WTC11 (cell line): Measurements from ENCODE around the gene ZNF529. TPM values are rescaled to one million over a fixed set of nuclear protein-coding genes. Genes with fewer than 3 reads are reported as not detected.

Experiments used
- ATAC-seq: fragments of 200-7000 bp; cut with Tn5 transposase; 2 replicates; pipeline ENCODE4 v1.10.0; 2021; ENCODE audit warnings: mild to moderate bottlenecking, moderate library complexity
- CTCF ChIA-PET: fragments of 300-600 bp; sonication (Branson Sonifier 250); formaldehyde crosslinking; loops from one replicate; lab custom pipeline; 2021; ENCODE audit warnings: antibody characterized with exemption; lab: Charles Lee
- POLR2A ChIA-PET: fragments of 350-600 bp; sonication (Branson Sonifier 250); formaldehyde crosslinking; loops from one replicate; lab custom pipeline; 2021; ENCODE audit warnings: antibody characterized with exemption; lab: Charles Lee
- DNase-seq: peaks from one replicate; pipeline ENCODE4 v3.0.0; 2021; ENCODE audit warnings: low spot score
- H3K27ac Mint-ChIP-seq: 2 replicates; pipeline ENCODE4 v1.8.0; 2021; ENCODE audit warnings: mixed read lengths
- H3K27me3 Mint-ChIP-seq: 2 replicates; pipeline ENCODE4 v1.8.0; 2021; ENCODE audit warnings: low read depth, mild to moderate bottlenecking, moderate library complexity, mixed read lengths
- H3K36me3 Mint-ChIP-seq: 2 replicates; pipeline ENCODE4 v1.8.0; 2021; ENCODE audit warnings: mixed read lengths
- H3K4me1 Mint-ChIP-seq: 2 replicates; pipeline ENCODE4 v1.8.0; 2022; ENCODE audit warnings: mixed read lengths
- H3K4me3 Mint-ChIP-seq: 2 replicates; pipeline ENCODE4 v1.8.0; 2021; ENCODE audit warnings: mild to moderate bottlenecking, moderate library complexity, mixed read lengths
- H3K9me3 Mint-ChIP-seq: 2 replicates; pipeline ENCODE4 v1.8.0; 2021; ENCODE audit warnings: mixed read lengths
- AR ChIP-seq: fragments of 250-450 bp; sonication (Bioruptor Pico); IDR thresholded peaks from 2 replicates; pipeline ENCODE4 v1.9.0; 2021; ENCODE audit warnings: mild to moderate bottlenecking
- ATF3 ChIP-seq: sonication (generic); formaldehyde crosslinking; conservative IDR thresholded peaks from 2 replicates; pipeline ENCODE4 v1.8.1; 2022; ENCODE audit warnings: mild to moderate bottlenecking, missing genetic modification reagents
- ATF6 ChIP-seq: sonication (generic); formaldehyde crosslinking; IDR thresholded peaks from 2 replicates; pipeline ENCODE4 v1.8.1; 2023; ENCODE audit warnings: mild to moderate bottlenecking, missing genetic modification reagents
- ETV6 ChIP-seq: sonication (generic); formaldehyde crosslinking; IDR thresholded peaks from 2 replicates; pipeline ENCODE4 v1.8.1; 2022; ENCODE audit warnings: mild to moderate bottlenecking, missing genetic modification reagents
- FOXJ3 ChIP-seq: sonication (generic); formaldehyde crosslinking; IDR thresholded peaks from 2 replicates; pipeline ENCODE4 v1.9.0; 2021; ENCODE audit warnings: missing genetic modification reagents, mild to moderate bottlenecking, borderline replicate concordance
- FOXK1 ChIP-seq: sonication (generic); formaldehyde crosslinking; IDR thresholded peaks from 2 replicates; pipeline ENCODE4 v1.8.0; 2022; ENCODE audit warnings: mild to moderate bottlenecking, moderate library complexity, missing genetic modification reagents
- IRF1 ChIP-seq: sonication (generic); formaldehyde crosslinking; IDR thresholded peaks from 2 replicates; pipeline ENCODE4 v1.8.0; 2023; ENCODE audit warnings: missing genetic modification reagents
- MLX ChIP-seq: sonication (generic); formaldehyde crosslinking; IDR thresholded peaks from 2 replicates; pipeline ENCODE4 v1.8.1; 2023; ENCODE audit warnings: mild to moderate bottlenecking, missing genetic modification reagents, moderate library complexity
- NFE2L1 ChIP-seq: sonication (generic); formaldehyde crosslinking; IDR thresholded peaks from 2 replicates; pipeline ENCODE4 v1.8.1; 2023; ENCODE audit warnings: missing genetic modification reagents
- NR1H2 ChIP-seq: sonication (generic); formaldehyde crosslinking; IDR thresholded peaks from 2 replicates; pipeline ENCODE4 v1.9.0; 2021; ENCODE audit warnings: mild to moderate bottlenecking, moderate library complexity, missing genetic modification reagents
- OVOL2 ChIP-seq: fragments of 250-450 bp; sonication (Bioruptor Pico); IDR thresholded peaks from 2 replicates; pipeline ENCODE4 v1.9.0; 2021; ENCODE audit warnings: mild to moderate bottlenecking, borderline replicate concordance
- TEAD1 ChIP-seq: sonication (generic); formaldehyde crosslinking; IDR thresholded peaks from 2 replicates; pipeline ENCODE4 v1.8.0; 2022; ENCODE audit warnings: mild to moderate bottlenecking, missing genetic modification reagents
- TP53 ChIP-seq: sonication (generic); formaldehyde crosslinking; IDR thresholded peaks from 2 replicates; pipeline ENCODE4 v1.8.1; 2023; ENCODE audit warnings: mild to moderate bottlenecking, missing genetic modification reagents
- USF1 ChIP-seq: sonication (generic); formaldehyde crosslinking; IDR thresholded peaks from 2 replicates; pipeline ENCODE4 v1.8.0; 2022; ENCODE audit warnings: mild to moderate bottlenecking, missing genetic modification reagents
- USF2 ChIP-seq: sonication (generic); formaldehyde crosslinking; IDR thresholded peaks from 2 replicates; pipeline ENCODE4 v1.8.1; 2023; ENCODE audit warnings: mild to moderate bottlenecking, missing genetic modification reagents, moderate library complexity
- ZBTB43 ChIP-seq: sonication (generic); formaldehyde crosslinking; IDR thresholded peaks from 2 replicates; pipeline ENCODE4 v1.8.1; 2023; ENCODE audit warnings: mild to moderate bottlenecking, missing genetic modification reagents
- ZNF263 ChIP-seq: sonication (generic); formaldehyde crosslinking; IDR thresholded peaks from 2 replicates; pipeline ENCODE4 v1.8.1; 2022; ENCODE audit warnings: low read depth, mild to moderate bottlenecking, moderate library complexity, missing genetic modification reagents
- ZNF317 ChIP-seq: sonication (generic); formaldehyde crosslinking; IDR thresholded peaks from 2 replicates; pipeline ENCODE4 v1.8.1; 2023; ENCODE audit warnings: low read depth, mild to moderate bottlenecking, moderate library complexity, missing genetic modification reagents, borderline replicate concordance
- ZNF396 ChIP-seq: fragments of 250-450 bp; sonication (Bioruptor Pico); IDR thresholded peaks from 2 replicates; pipeline ENCODE4 v1.8.0; 2021; ENCODE audit warnings: mild to moderate bottlenecking, moderate library complexity, borderline replicate concordance
- ZNF416 ChIP-seq: fragments of 250-450 bp; sonication (Bioruptor Pico); IDR thresholded peaks from 2 replicates; pipeline ENCODE4 v1.9.0; 2021; ENCODE audit warnings: mild to moderate bottlenecking, inconsistent platforms
- ZNF512 ChIP-seq: sonication (generic); formaldehyde crosslinking; IDR thresholded peaks from 2 replicates; pipeline ENCODE4 v1.8.1; 2022; ENCODE audit warnings: missing genetic modification reagents, borderline replicate concordance
- total RNA-seq: library from RNA; stranded (reverse); gene quantifications from 3 replicates; pipeline ENCODE4 v1.2.3, GENCODE V29; 2021

Gene ZNF529
- total RNA-seq, 1 experiment from 2014 or later = 13.1 TPM

- Mint-ChIP-seq H3K4me3 (no peak overlapping the region), H3K9me3 (peaks cover 85% of the 10 kb centered on the region), H3K36me3 (peaks cover 89% of the 10 kb centered on the region), H3K27me3 (no peaks in the 10 kb centered on the region; the same call in 1 of the 2 replicates), H3K27ac (no peak overlapping the region), H3K4me1 (no peaks in the 10 kb centered on the region)
- TF ChIP-seq ZNF416 (CRISPR knock-in tag) (no peak), ATF6 (CRISPR knock-in tag) (no peak)
- ATAC-seq = no peak
- ChIA-PET CTCF (no interaction called here), POLR2A (no interaction called here)
- no peak for DNase-seq
Measured at GRCh38 chr19:36514012-36514612, 59.0 kb downstream of the ZNF529 start.

- DNase-seq = no peak
- no peak overlapping the region for H3K4me3 Mint-ChIP-seq
- H3K9me3 Mint-ChIP-seq = peaks cover 61% of the 10 kb centered on the region
- no peak overlapping the region for H3K27ac Mint-ChIP-seq
- peaks cover 5% of the 10 kb centered on the region for H3K27me3 Mint-ChIP-seq
- H3K4me1 Mint-ChIP-seq = no peaks in the 10 kb centered on the region
- CTCF ChIA-PET = no interaction called here
- TF ChIP-seq ZNF512 (CRISPR knock-in tag) = no peak
- no peak for TF ChIP-seq ETV6 (CRISPR knock-in tag)
- TF ChIP-seq ZBTB43 (CRISPR knock-in tag) = no peak
- TF ChIP-seq IRF1 (CRISPR knock-in tag) = no peak
- TF ChIP-seq TEAD1 (CRISPR knock-in tag) = no peak
- no peak for TF ChIP-seq USF1 (CRISPR knock-in tag)
- TF ChIP-seq ZNF317 (CRISPR knock-in tag) = no peak
- TF ChIP-seq USF2 = no peak
- TF ChIP-seq FOXK1 = no peak
- TF ChIP-seq FOXJ3 = no peak
- TF ChIP-seq ZNF396 (CRISPR knock-in tag) = no peak
- no peak for TF ChIP-seq ZNF263 (CRISPR knock-in tag)
- TF ChIP-seq NFE2L1 (CRISPR knock-in tag) = no peak
- ATAC-seq = no peak
- peaks cover 60% of the 10 kb centered on the region for H3K36me3 Mint-ChIP-seq
- POLR2A ChIA-PET = interaction anchor here (0.7 kb wide), 1 partner anchor 255 kb away, joined by 4 read pairs; no protein-coding TSS in a partner anchor
Measured at GRCh38 chr19:36508325-36508724, 64.8 kb downstream of the ZNF529 start.

GRCh38 chr19:36501973-36502372, 71.1 kb downstream of the ZNF529 start:
- Mint-ChIP-seq H3K4me1 (no peaks in the 10 kb centered on the region), H3K9me3 (peaks cover 45% of the 10 kb centered on the region), H3K27me3 (peaks cover 12% of the 10 kb centered on the region; the same call in 1 of the 2 replicates), H3K36me3 (peaks cover 26% of the 10 kb centered on the region), H3K4me3 (no peak overlapping the region), H3K27ac (no peak overlapping the region)
- CTCF ChIA-PET = no interaction called here
- DNase-seq (no peak), ATAC-seq (no peak)
- POLR2A ChIA-PET = no interaction called here
- TF ChIP-seq ATF3 (CRISPR knock-in tag) (no peak), TP53 (CRISPR knock-in tag) (no peak), OVOL2 (no peak), NR1H2 (CRISPR knock-in tag) (no peak), MLX (CRISPR knock-in tag) (no peak), AR (CRISPR knock-in tag) (no peak)
